Measurements from ENCODE around the gene VPS39. TPM values are rescaled to one million over a fixed set of nuclear protein-coding genes. Genes with fewer than 3 reads are reported as not detected.

The VPS39 gene
- total and polyA plus RNA-seq, 9 of the 15 experiments (the other 6 are each of a cell fraction or from before 2014, with no cell fraction given) = 3.2 to 37.3 (median 21.8) TPM

DNA sequence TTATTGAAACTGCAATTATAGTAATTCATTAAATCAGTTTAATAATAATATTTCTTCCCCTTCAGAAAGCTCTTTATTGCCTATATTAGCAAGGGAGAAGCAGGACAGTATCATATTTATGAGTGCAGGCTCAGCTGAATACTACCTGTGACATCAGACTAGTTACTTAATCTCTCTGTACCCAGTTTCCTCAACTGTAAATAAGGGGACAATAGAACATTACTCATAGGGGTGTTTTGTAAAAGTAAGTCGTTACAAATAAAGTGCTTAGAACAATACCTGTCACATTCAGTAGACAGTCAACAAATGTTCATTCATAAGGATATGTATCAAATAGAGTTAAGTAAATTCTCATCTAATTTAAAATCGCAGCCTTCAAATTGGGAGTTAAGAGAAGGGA is 12.1 kb upstream of the VPS39 start:
- no peaks in the 10 kb centered on the region for H3K27me3 ChIP-seq (ENCODE audit: control insufficient read depth in 2 of 2, insufficient read depth in 2 of 2, low read length in 2 of 2)
- no peak overlapping the region for H3K4me3 ChIP-seq
- FAIRE-seq = no peak
- H4K20me1 ChIP-seq (replicated peaks; ENCODE audit: control insufficient read depth, insufficient read depth, low read length) = no peaks in the 10 kb centered on the region
- H3K4me2 ChIP-seq (ENCODE audit: insufficient read depth, low read length) = no peak overlapping the region
- no peak for TF ChIP-seq ZBED1 (IDR thresholded peaks at IDR 0.05)
- TF ChIP-seq, protein P1, sequence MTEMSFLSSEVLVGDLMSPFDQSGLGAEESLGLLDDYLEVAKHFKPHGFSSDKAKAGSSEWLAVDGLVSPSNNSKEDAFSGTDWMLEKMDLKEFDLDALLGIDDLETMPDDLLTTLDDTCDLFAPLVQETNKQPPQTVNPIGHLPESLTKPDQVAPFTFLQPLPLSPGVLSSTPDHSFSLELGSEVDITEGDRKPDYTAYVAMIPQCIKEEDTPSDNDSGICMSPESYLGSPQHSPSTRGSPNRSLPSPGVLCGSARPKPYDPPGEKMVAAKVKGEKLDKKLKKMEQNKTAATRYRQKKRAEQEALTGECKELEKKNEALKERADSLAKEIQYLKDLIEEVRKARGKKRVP (CRISPR knock-in tag; IDR thresholded peaks at IDR 0.05) = no peak
- no peak for TF ChIP-seq ZBTB7A (IDR thresholded peaks at IDR 0.05; ENCODE audit: borderline replicate concordance, control insufficient read depth, low read depth, low read length)
- TF ChIP-seq NR0B1 (IDR thresholded peaks at IDR 0.05; ENCODE audit: partially characterized antibody) = no peak
- TF ChIP-seq ZNF408 (CRISPR knock-in tag; IDR thresholded peaks at IDR 0.05; ENCODE audit: low read depth) = no peak
- TF ChIP-seq NR2F6 (CRISPR knock-in tag; IDR thresholded peaks at IDR 0.05) = no peak
- TF ChIP-seq ZFP1 (CRISPR knock-in tag; IDR thresholded peaks at IDR 0.05) = no peak
- TF ChIP-seq XRCC4 (IDR thresholded peaks at IDR 0.05; ENCODE audit: extremely low read depth, insufficient read depth, insufficient read length) = no peak
- no peak for TF ChIP-seq ZMIZ1 (IDR thresholded peaks at IDR 0.05; ENCODE audit: low read depth in 2 of 2, low read length in 2 of 2)
- no peak for TF ChIP-seq LCOR (CRISPR knock-in tag; IDR thresholded peaks at IDR 0.05)
- no peak for TF ChIP-seq ZC3H8 (IDR thresholded peaks at IDR 0.05)
- no peak for TF ChIP-seq ZNF668 (CRISPR knock-in tag; IDR thresholded peaks at IDR 0.05)
- TF ChIP-seq EP400 (IDR thresholded peaks at IDR 0.05) = no peak
- no peak for TF ChIP-seq U2AF2 (optimal IDR thresholded peaks at IDR 0.05; ENCODE audit: low read depth, low read length)
- TF ChIP-seq CREBBP (IDR thresholded peaks at IDR 0.05; ENCODE audit: low read depth, low read length) = no peak
- no peak for TF ChIP-seq ESRRA (IDR thresholded peaks at IDR 0.05; ENCODE audit: borderline replicate concordance, low read depth)
- TF ChIP-seq ZNF778 (CRISPR knock-in tag; IDR thresholded peaks at IDR 0.05) = no peak
- no TSS peak for BruUV-seq (replicated peaks)
- no peaks in the 10 kb centered on the region for H3K9me3 ChIP-seq (replicated peaks; ENCODE audit: control insufficient read depth, insufficient read depth, low read depth, low read length)
- no peak for ATAC-seq
- no peak overlapping the region for H3K27ac ChIP-seq (ENCODE audit: extremely low read depth, low read depth, low read length)
- 50% methylated on average over 2 of the region's 2 CpGs for WGBS (ENCODE audit: insufficient coverage, low coverage, missing lambda C conversion rate)
- H3K36me3 ChIP-seq (ENCODE audit: control insufficient read depth, insufficient read depth, low read length) = peaks cover 71% of the 10 kb centered on the region
- H2AFZ ChIP-seq (ENCODE audit: low read depth, low read length) = no peak overlapping the region
- intact Hi-C loops (cut with micrococcal nuclease) = no loop called here
- in situ Hi-C loops (cut with MboI) = no loop called here
- POLR2A ChIA-PET = interaction anchor here (0.6 to 1.1 kb wide), 3 partner anchors 8 to 53 kb away, joined by 3 to 7 read pairs (median 6); partner anchors contain the start of genes TMEM87A and VPS39
- H3K79me2 ChIP-seq (ENCODE audit: control insufficient read depth, insufficient read depth, low read length) = no peaks in the 10 kb centered on the region
- CTCF ChIA-PET (ENCODE audit: low intra/inter-chr PET ratio) = no interaction called here
- no peaks in the 10 kb centered on the region for H3K9me1 ChIP-seq (ENCODE audit: control insufficient read depth, insufficient read depth, low read length)
- no peak overlapping the region for H3K9ac ChIP-seq (ENCODE audit: insufficient read depth in 1 of 2, low read depth in 2 of 2, low read length in 2 of 2)
- no peaks in the 10 kb centered on the region for H3K4me1 ChIP-seq (replicated peaks in 1 of 2; ENCODE audit: control insufficient read depth in 2 of 2, insufficient read depth in 2 of 2, low read length in 2 of 2)
- DNase-seq (ENCODE audit: extremely low read depth in 1 of 4, low spot score in 3 of 4) = no peak

All from K562 (cell line).